ENCODE results near the gene ERAP2. TPM values are rescaled to one million over a fixed set of nuclear protein-coding genes. Genes with fewer than 3 reads are reported as not detected.
"Not testable (repeated sequence)": the region's sequence is repeated elsewhere in the genome, so short reads cannot be mapped to it uniquely, and the experiment has no call there.

ERAP2 gene, protein sequence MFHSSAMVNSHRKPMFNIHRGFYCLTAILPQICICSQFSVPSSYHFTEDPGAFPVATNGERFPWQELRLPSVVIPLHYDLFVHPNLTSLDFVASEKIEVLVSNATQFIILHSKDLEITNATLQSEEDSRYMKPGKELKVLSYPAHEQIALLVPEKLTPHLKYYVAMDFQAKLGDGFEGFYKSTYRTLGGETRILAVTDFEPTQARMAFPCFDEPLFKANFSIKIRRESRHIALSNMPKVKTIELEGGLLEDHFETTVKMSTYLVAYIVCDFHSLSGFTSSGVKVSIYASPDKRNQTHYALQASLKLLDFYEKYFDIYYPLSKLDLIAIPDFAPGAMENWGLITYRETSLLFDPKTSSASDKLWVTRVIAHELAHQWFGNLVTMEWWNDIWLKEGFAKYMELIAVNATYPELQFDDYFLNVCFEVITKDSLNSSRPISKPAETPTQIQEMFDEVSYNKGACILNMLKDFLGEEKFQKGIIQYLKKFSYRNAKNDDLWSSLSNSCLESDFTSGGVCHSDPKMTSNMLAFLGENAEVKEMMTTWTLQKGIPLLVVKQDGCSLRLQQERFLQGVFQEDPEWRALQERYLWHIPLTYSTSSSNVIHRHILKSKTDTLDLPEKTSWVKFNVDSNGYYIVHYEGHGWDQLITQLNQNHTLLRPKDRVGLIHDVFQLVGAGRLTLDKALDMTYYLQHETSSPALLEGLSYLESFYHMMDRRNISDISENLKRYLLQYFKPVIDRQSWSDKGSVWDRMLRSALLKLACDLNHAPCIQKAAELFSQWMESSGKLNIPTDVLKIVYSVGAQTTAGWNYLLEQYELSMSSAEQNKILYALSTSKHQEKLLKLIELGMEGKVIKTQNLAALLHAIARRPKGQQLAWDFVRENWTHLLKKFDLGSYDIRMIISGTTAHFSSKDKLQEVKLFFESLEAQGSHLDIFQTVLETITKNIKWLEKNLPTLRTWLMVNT
- polyA plus RNA-seq (2013, experiment 1 of 2): 0.74 TPM
- 0.66 TPM for polyA plus RNA-seq (2013, experiment 2 of 2)

DNA sequence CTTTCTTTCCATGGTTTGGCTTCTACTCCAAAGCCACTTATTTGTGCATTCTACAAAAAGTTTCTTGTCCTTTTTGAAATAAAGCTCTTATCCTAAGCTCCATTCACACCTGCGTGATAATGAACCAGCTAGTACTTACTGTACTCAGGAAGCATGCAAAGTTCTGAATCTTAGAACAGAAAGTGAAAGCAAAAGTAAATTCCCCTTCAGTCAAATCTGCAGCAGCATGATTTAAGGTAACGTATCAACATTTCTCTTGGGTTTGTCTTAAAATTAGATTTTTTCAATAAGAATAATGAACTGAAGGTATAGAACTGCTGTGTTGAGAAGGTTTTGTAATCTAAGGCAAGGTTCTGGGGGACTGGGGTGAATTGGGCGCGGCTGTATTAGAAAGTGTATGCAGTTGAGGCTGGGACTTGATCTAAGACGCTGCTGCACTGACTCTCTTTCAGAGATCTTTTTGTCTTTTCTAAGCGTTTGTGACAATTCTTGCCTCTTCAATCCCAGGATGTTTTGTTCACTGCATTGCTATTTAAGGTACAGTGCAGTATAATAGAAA, at the start of gene ERAP2:
Gene ERAP2, plus strand, starts transcription at position 209 of the 559 bp plus-strand sequence. CDS start 3,186 bp downstream, outside the sequence.
- Histone ChIP-seq H3K9me3 (ENCODE audit: control insufficient read depth, low read length) (no peaks in the 10 kb centered on the region), H3K27ac (ENCODE audit: low read depth, low read length, severe bottlenecking) (no peak within 1 kb of the TSS), H3K4me3 (ENCODE audit: extremely low read depth, insufficient read depth, low read length, poor library complexity, severe bottlenecking) (no peak within 1 kb of the TSS), H3K4me1 (ENCODE audit: control insufficient read depth, insufficient read depth, low read length, poor library complexity, severe bottlenecking) (peaks cover 16% of the 10 kb centered on the region), H3K36me3 (ENCODE audit: control insufficient read depth, insufficient read depth, low read length) (no peaks in the 10 kb centered on the region)
- 88 to 94% methylated on average over 4 of the region's 6 CpGs for WGBS, 2 experiments (ENCODE audit: insufficient coverage in 2 of 2)

DNA sequence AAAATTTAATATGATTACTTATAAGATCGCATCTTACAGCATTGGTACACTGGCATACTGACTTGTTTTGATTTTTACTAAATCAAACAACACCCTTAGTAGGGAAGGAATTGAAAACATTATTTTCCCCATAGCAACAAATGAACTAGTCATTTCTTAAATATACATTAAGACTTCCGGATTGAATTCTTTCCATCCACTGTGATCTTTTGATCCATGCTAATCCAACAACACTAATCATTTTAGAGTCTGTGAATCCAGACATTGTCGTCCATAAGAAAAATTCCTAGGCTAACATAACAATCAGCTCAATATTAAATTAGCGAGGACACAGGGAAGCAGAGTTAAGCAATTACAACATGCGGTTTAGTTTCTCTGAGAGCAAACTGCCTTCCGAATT, 47.0 kb upstream of the ERAP2 start:
- H3K4me3 ChIP-seq (ENCODE audit: extremely low read depth, insufficient read depth, low read length, poor library complexity, severe bottlenecking): no peak overlapping the region
- 87 to 97% methylated on average over 3 to 4 of the region's 6 CpGs for WGBS, 2 experiments (ENCODE audit: insufficient coverage in 2 of 2)
- H3K27ac ChIP-seq (ENCODE audit: low read depth, low read length, severe bottlenecking): no peak overlapping the region
- H3K9me3 ChIP-seq (ENCODE audit: control insufficient read depth, low read length): no peaks in the 10 kb centered on the region
- H3K4me1 ChIP-seq (ENCODE audit: control insufficient read depth, insufficient read depth, low read length, poor library complexity, severe bottlenecking): peaks cover 5% of the 10 kb centered on the region
- no peaks in the 10 kb centered on the region for H3K36me3 ChIP-seq (ENCODE audit: control insufficient read depth, insufficient read depth, low read length)

DNA sequence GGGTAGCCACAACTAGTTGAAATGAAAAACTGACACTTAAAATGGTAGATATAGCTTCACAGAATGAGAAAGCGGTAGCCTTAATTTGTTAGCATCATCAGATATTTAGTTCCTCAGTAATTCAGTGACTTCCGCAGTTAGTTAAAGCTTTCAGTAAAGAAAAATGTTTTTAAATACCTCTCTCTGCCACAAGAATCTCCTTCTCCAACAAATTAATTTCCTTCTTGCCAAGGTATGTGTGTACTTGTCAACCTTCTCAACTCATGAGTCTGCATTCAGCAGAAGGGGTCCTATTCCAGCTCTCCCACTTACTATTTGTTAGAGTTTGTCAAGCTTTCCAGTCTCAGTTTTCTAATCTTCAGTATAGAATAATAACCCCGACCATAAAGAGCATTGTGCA, 42.3 kb upstream of the ERAP2 start:
- H3K4me1 ChIP-seq (ENCODE audit: control insufficient read depth, insufficient read depth, low read length, poor library complexity, severe bottlenecking): no peaks in the 10 kb centered on the region
- no peak overlapping the region for H3K4me3 ChIP-seq (ENCODE audit: extremely low read depth, insufficient read depth, low read length, poor library complexity, severe bottlenecking)
- no peaks in the 10 kb centered on the region for H3K36me3 ChIP-seq (ENCODE audit: control insufficient read depth, insufficient read depth, low read length)
- no peak overlapping the region for H3K27ac ChIP-seq (ENCODE audit: low read depth, low read length, severe bottlenecking)
- no peaks in the 10 kb centered on the region for H3K9me3 ChIP-seq (ENCODE audit: control insufficient read depth, low read length)
- 83% methylated on average over 2 of the region's 3 CpGs; no CpG with 5 or more reads in 1 of the 2 experiments for WGBS, 2 experiments (ENCODE audit: insufficient coverage in 2 of 2)

DNA sequence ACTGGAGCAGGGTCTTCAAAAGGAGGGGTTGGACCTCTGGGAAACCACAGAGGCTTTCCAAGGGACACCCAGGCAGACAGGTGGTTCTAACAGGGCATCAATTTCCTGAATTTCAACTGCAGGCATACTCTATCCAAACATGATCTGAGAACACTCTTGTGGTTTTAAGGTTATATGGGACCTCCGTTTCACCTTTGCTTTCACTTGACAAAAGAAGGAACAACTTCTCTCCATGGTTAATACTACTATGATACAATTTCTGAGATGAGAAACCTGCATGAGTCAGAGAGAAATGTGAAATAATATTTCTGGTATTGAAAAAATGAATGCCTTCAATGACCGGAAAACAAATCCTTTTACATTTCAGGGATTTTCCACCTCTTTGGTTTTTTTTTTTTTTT, 40.5 kb upstream of the ERAP2 start:
- Histone ChIP-seq H3K27ac (ENCODE audit: low read depth, low read length, severe bottlenecking) (no peak overlapping the region), H3K4me1 (ENCODE audit: control insufficient read depth, insufficient read depth, low read length, poor library complexity, severe bottlenecking) (no peaks in the 10 kb centered on the region), H3K36me3 (ENCODE audit: control insufficient read depth, insufficient read depth, low read length) (no peaks in the 10 kb centered on the region), H3K9me3 (ENCODE audit: control insufficient read depth, low read length) (no peaks in the 10 kb centered on the region), H3K4me3 (ENCODE audit: extremely low read depth, insufficient read depth, low read length, poor library complexity, severe bottlenecking) (no peak overlapping the region)
- no CpG with 5 or more reads among the region's 2 CpGs for WGBS, 2 experiments (ENCODE audit: insufficient coverage in 2 of 2)

DNA sequence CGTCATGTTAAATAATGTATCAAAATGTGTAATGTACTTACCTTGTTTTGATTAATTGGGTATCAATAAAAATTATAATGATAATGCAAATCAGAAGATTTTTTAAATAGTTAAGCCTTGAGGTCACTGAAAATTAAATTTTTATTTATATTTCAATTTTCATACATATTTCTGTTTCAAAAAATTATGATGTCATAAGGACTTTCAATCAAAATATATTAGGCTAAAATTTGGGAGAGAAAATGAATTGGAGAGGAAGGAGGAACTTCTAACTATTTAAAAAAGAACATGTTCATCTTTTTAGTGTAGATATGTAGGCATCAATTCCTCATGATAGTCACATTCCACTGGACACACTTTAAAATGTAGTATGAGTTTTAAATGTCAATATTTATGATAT, 39.5 kb upstream of the ERAP2 start:
- Histone ChIP-seq H3K4me3 (ENCODE audit: extremely low read depth, insufficient read depth, low read length, poor library complexity, severe bottlenecking) (no peak overlapping the region), H3K9me3 (ENCODE audit: control insufficient read depth, low read length) (no peaks in the 10 kb centered on the region), H3K36me3 (ENCODE audit: control insufficient read depth, insufficient read depth, low read length) (no peaks in the 10 kb centered on the region), H3K27ac (ENCODE audit: low read depth, low read length, severe bottlenecking) (no peak overlapping the region), H3K4me1 (ENCODE audit: control insufficient read depth, insufficient read depth, low read length, poor library complexity, severe bottlenecking) (no peaks in the 10 kb centered on the region)
- no CpG with 5 or more reads among the region's 1 CpG for WGBS, 2 experiments (ENCODE audit: insufficient coverage in 2 of 2)

DNA sequence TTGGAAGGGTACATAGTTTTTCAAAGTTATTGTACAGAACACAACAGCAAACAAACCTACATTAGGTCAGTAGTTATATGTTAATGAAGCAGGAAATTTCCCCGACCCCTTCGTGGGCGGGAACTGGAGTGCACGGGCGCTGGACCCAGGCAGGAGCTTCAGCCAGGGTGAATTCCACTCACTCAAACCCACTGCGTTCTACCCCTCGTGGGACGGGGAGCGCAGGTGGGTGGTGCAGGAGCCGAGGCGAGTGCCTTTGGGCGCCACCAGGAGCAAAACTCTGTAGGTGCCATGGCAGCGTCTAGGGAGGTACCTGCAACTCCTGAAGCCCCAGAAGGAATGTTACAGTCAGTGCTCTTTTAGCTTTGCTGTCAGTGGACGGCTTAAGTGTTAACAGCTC, 39.0 kb upstream of the ERAP2 start:
- H3K27ac ChIP-seq (ENCODE audit: low read depth, low read length, severe bottlenecking): no peak overlapping the region
- 88 to 96% methylated on average over 3 to 5 of the region's 14 CpGs for WGBS, 2 experiments (ENCODE audit: insufficient coverage in 2 of 2)
- no peak overlapping the region for H3K4me3 ChIP-seq (ENCODE audit: extremely low read depth, insufficient read depth, low read length, poor library complexity, severe bottlenecking)
- H3K4me1 ChIP-seq (ENCODE audit: control insufficient read depth, insufficient read depth, low read length, poor library complexity, severe bottlenecking): no peaks in the 10 kb centered on the region
- no peaks in the 10 kb centered on the region for H3K36me3 ChIP-seq (ENCODE audit: control insufficient read depth, insufficient read depth, low read length)
- H3K9me3 ChIP-seq (ENCODE audit: control insufficient read depth, low read length): no peaks in the 10 kb centered on the region

DNA sequence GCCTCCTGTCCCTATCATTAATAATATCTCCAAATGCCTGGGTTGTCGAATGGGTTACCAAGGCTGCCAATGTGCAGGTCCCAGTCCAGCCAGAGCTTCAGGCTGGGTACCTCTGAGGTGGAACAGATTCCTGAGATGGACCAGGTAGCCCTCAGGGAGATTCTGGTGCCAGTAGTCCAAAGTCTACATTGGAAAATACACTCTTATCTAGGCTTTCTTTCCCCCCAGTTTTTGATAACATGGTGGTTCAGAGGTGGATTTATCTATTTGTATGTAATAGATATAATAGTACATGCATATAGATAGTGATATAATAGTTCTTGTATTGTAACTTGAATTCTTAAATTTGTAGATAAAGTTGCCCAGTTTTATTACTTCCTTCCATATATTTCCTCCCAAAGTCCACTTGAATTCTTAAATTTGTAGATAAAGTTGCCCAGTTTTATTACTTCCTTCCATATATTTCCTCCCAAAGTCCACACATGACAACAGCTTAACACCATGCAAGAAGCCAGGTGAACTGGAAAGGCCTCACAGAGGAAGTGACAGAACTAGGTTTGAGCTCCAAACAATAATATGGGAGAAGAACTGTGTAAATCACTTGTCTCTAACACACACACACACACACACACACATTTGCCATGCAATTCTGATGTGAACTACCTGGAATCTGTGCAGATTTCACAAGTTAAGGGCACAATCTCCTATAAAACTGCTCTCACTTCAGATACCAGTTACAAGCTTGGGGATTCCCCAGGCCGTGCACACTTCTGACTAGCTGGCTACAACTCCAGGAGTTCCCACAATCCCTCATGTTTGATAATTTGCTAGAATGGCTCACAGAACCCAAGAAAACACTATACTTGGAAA, 37.9 kb upstream of the ERAP2 start:
- H3K4me3 ChIP-seq (ENCODE audit: extremely low read depth, insufficient read depth, low read length, poor library complexity, severe bottlenecking): no peak overlapping the region
- H3K4me1 ChIP-seq (ENCODE audit: control insufficient read depth, insufficient read depth, low read length, poor library complexity, severe bottlenecking): no peaks in the 10 kb centered on the region
- H3K27ac ChIP-seq (ENCODE audit: low read depth, low read length, severe bottlenecking): no peak overlapping the region
- H3K9me3 ChIP-seq (ENCODE audit: control insufficient read depth, low read length): no peaks in the 10 kb centered on the region
- H3K36me3 ChIP-seq (ENCODE audit: control insufficient read depth, insufficient read depth, low read length): no peaks in the 10 kb centered on the region
- 89 to 100% methylated on average over 1 to 2 of the region's 2 CpGs for WGBS, 2 experiments (ENCODE audit: insufficient coverage in 2 of 2)

DNA sequence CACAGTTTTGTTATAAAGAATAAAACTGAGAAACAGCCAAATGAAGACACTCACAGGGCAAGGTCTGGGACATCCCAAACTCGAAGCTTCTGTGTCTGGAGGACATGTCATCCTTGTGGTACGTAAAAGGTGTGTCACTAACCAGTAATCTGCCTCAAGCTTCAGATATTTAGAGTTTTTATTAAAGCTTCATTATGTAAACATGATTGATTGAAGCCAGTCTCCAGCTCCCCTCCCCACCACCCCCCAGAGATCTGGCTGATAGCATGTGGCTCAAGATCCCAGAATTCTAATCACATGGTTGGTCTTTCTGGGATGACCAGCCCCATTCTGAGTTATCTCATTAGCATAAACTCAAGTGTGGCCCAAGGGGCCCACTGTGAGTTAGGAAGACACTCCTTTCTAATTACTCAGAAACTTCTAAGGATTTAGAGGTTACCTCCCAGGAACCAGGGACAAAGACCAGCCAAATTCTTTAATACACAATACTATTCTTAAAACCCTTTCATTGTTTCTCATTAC, 37.2 kb upstream of the ERAP2 start:
- Histone ChIP-seq H3K9me3 (ENCODE audit: control insufficient read depth, low read length) (no peaks in the 10 kb centered on the region), H3K4me1 (ENCODE audit: control insufficient read depth, insufficient read depth, low read length, poor library complexity, severe bottlenecking) (no peaks in the 10 kb centered on the region), H3K36me3 (ENCODE audit: control insufficient read depth, insufficient read depth, low read length) (no peaks in the 10 kb centered on the region), H3K4me3 (ENCODE audit: extremely low read depth, insufficient read depth, low read length, poor library complexity, severe bottlenecking) (no peak overlapping the region), H3K27ac (ENCODE audit: low read depth, low read length, severe bottlenecking) (no peak overlapping the region)
- WGBS, 2 experiments (ENCODE audit: insufficient coverage in 2 of 2): 100% methylated on average over 1 to 2 of the region's 2 CpGs

DNA sequence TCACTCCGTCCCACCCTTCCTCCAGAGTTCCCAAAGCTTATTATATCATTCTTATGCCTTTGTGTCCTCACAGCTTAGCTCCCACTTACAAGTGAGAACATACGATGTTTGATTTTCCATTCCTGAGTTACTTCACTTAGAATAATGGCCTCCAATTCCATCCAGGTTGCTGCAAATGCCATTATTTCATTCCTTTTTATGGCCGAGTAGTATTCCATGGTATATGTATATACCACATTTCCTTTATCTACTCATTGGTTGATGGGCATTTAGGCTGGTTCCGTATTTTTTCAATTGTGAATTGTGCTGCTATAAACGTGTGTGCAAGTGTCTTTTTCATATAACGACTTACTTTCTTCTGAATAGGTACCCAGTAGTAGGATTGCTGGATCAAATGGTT, 34.4 kb upstream of the ERAP2 start:
- H3K9me3 ChIP-seq (ENCODE audit: control insufficient read depth, low read length); H3K36me3 ChIP-seq (ENCODE audit: control insufficient read depth, insufficient read depth, low read length); H3K27ac ChIP-seq (ENCODE audit: low read depth, low read length, severe bottlenecking); H3K4me3 ChIP-seq (ENCODE audit: extremely low read depth, insufficient read depth, low read length, poor library complexity, severe bottlenecking); H3K4me1 ChIP-seq (ENCODE audit: control insufficient read depth, insufficient read depth, low read length, poor library complexity, severe bottlenecking): not testable (repeated sequence)
- WGBS, 2 experiments (ENCODE audit: insufficient coverage in 2 of 2): 55 to 93% methylated on average over 2 to 3 of the region's 6 CpGs

DNA sequence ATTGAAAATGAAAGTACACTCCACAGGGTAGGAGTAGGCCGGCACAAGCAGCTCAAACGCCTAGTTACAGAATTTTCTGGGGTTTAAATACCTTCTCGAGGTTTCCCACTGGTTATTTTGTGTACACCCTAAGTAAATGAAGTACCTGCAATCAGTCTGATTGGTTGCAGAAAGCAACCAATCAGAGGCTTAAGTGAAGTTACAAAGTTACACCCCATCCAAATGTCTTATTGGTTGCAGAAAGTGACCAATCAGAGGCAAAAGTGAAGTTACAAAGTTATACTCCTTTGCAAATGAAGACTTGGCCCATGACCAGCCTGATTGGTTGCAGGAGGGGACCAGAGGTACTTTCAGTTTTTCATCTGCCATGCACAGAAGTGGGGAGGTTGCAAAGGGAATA, 33.2 kb upstream of the ERAP2 start:
- H3K4me1 ChIP-seq (ENCODE audit: control insufficient read depth, insufficient read depth, low read length, poor library complexity, severe bottlenecking): no peaks in the 10 kb centered on the region
- no peaks in the 10 kb centered on the region for H3K9me3 ChIP-seq (ENCODE audit: control insufficient read depth, low read length)
- 85 to 100% methylated on average over 3 of the region's 3 CpGs for WGBS, 2 experiments (ENCODE audit: insufficient coverage in 2 of 2)
- H3K36me3 ChIP-seq (ENCODE audit: control insufficient read depth, insufficient read depth, low read length): no peaks in the 10 kb centered on the region
- no peak overlapping the region for H3K27ac ChIP-seq (ENCODE audit: low read depth, low read length, severe bottlenecking)
- no peak overlapping the region for H3K4me3 ChIP-seq (ENCODE audit: extremely low read depth, insufficient read depth, low read length, poor library complexity, severe bottlenecking)

Measured in mesodermal cell (in vitro differentiated cells).